HL-60 (cell line): ENCODE measurements around the gene TMEM106C.

Experiments
- TF ChIP-seq, protein P1 (sequence below): IDR thresholded peaks from one replicate; pipeline ENCODE4 v1.5.1; 2011; ENCODE audit warnings: low read length, control low read depth, inconsistent platforms; ENCODE audit not compliant: insufficient read depth
- TF ChIP-seq, protein P2 (sequence below): IDR thresholded peaks from 2 replicates; pipeline ENCODE4 v1.6.1; 2012; ENCODE audit warnings: low read depth; ENCODE audit not compliant: insufficient replicate concordance

GRCh38 chr12:47986832-47987231 lies 23.4 kb downstream of the TMEM106C start:
- TF ChIP-seq, protein P1, sequence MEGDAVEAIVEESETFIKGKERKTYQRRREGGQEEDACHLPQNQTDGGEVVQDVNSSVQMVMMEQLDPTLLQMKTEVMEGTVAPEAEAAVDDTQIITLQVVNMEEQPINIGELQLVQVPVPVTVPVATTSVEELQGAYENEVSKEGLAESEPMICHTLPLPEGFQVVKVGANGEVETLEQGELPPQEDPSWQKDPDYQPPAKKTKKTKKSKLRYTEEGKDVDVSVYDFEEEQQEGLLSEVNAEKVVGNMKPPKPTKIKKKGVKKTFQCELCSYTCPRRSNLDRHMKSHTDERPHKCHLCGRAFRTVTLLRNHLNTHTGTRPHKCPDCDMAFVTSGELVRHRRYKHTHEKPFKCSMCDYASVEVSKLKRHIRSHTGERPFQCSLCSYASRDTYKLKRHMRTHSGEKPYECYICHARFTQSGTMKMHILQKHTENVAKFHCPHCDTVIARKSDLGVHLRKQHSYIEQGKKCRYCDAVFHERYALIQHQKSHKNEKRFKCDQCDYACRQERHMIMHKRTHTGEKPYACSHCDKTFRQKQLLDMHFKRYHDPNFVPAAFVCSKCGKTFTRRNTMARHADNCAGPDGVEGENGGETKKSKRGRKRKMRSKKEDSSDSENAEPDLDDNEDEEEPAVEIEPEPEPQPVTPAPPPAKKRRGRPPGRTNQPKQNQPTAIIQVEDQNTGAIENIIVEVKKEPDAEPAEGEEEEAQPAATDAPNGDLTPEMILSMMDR = no peak
- TF ChIP-seq, protein P2, sequence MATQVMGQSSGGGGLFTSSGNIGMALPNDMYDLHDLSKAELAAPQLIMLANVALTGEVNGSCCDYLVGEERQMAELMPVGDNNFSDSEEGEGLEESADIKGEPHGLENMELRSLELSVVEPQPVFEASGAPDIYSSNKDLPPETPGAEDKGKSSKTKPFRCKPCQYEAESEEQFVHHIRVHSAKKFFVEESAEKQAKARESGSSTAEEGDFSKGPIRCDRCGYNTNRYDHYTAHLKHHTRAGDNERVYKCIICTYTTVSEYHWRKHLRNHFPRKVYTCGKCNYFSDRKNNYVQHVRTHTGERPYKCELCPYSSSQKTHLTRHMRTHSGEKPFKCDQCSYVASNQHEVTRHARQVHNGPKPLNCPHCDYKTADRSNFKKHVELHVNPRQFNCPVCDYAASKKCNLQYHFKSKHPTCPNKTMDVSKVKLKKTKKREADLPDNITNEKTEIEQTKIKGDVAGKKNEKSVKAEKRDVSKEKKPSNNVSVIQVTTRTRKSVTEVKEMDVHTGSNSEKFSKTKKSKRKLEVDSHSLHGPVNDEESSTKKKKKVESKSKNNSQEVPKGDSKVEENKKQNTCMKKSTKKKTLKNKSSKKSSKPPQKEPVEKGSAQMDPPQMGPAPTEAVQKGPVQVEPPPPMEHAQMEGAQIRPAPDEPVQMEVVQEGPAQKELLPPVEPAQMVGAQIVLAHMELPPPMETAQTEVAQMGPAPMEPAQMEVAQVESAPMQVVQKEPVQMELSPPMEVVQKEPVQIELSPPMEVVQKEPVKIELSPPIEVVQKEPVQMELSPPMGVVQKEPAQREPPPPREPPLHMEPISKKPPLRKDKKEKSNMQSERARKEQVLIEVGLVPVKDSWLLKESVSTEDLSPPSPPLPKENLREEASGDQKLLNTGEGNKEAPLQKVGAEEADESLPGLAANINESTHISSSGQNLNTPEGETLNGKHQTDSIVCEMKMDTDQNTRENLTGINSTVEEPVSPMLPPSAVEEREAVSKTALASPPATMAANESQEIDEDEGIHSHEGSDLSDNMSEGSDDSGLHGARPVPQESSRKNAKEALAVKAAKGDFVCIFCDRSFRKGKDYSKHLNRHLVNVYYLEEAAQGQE = no peak
